AG08396 (cell line): Measurements from ENCODE around the gene JPT2.
"Not testable (repeated sequence)": the region's sequence is repeated elsewhere in the genome, so short reads cannot be mapped to it uniquely, and the experiment has no call there.

Experiments
- DNase-seq: peaks from one replicate; pipeline ENCODE4 v3.0.0; 2012; ENCODE audit warnings: low spot score, mixed read lengths

The JPT2 gene

GRCh38 chr16:1708768-1709180 is 30.7 kb downstream of the JPT2 start:
- peak; percentile 42 for DNase-seq

- DNase-seq = no peak
Measured at GRCh38 chr16:1709356-1709755, 31.3 kb downstream of the JPT2 start.

GRCh38 chr16:1710811-1711507 is 32.9 kb downstream of the JPT2 start:
- no peak for DNase-seq

- peak; percentile 42 for DNase-seq
Measured at GRCh38 chr16:1712791-1713261, 34.7 kb downstream of the JPT2 start.

- no peak for DNase-seq
Measured at GRCh38 chr16:1713331-1713730, 35.3 kb downstream of the JPT2 start.

- DNase-seq = no peak
Measured at GRCh38 chr16:1713933-1714332, 35.9 kb downstream of the JPT2 start.

- DNase-seq = no peak
Measured at GRCh38 chr16:1715220-1715619, 37.1 kb downstream of the JPT2 start.

GRCh38 chr16:1718236-1718635 is 40.2 kb downstream of the JPT2 start:
- DNase-seq = not testable (repeated sequence)

- not testable (repeated sequence) for DNase-seq
Measured at GRCh38 chr16:1719559-1720229, 41.6 kb downstream of the JPT2 start.

- no peak for DNase-seq
Measured at GRCh38 chr16:1721372-1721771, 43.3 kb downstream of the JPT2 start.

GRCh38 chr16:1723450-1724147 is 45.5 kb downstream of the JPT2 start:
- peak; percentile 72 for DNase-seq

- DNase-seq = no peak
Measured at GRCh38 chr16:1724491-1724890, 46.4 kb downstream of the JPT2 start.

- DNase-seq = no peak
Measured at GRCh38 chr16:1726661-1727502, 48.8 kb downstream of the JPT2 start.

GRCh38 chr16:1727651-1728624 is 49.9 kb downstream of the JPT2 start:
- no peak for DNase-seq

GRCh38 chr16:1729026-1729425 is 50.9 kb downstream of the JPT2 start:
- DNase-seq = no peak

- DNase-seq = no peak
Measured at GRCh38 chr16:1729445-1729844, 51.4 kb downstream of the JPT2 start.

- DNase-seq = no peak
Measured at GRCh38 chr16:1731073-1731472, 53.0 kb downstream of the JPT2 start.

GRCh38 chr16:1731603-1732002 is 53.5 kb downstream of the JPT2 start:
- DNase-seq = no peak

- no peak for DNase-seq
Measured at GRCh38 chr16:1732071-1732470, 54.0 kb downstream of the JPT2 start.

GRCh38 chr16:1732551-1732987 is 54.5 kb downstream of the JPT2 start:
- not testable (repeated sequence) for DNase-seq

- no peak for DNase-seq
Measured at GRCh38 chr16:1734123-1734522, 56.0 kb downstream of the JPT2 start.
